Neural cell (in vitro differentiated cells): Measurements from ENCODE around the gene SLC6A5.

Experiments used
- EP300 ChIP-seq: fragments of 450-650 bp; conservative IDR thresholded peaks from 2 replicates; pipeline ENCODE4 v1.6.1; 2014; ENCODE audit warnings: antibody characterized with exemption, mild to moderate bottlenecking, moderate library complexity; ENCODE audit not compliant: poor library complexity, severe bottlenecking
- TF ChIP-seq, protein P1 (sequence below): fragments of 450-650 bp; IDR thresholded peaks from 2 replicates; pipeline ENCODE4 v1.5.1; 2014; ENCODE audit warnings: antibody characterized with exemption, mild to moderate bottlenecking, moderate library complexity; ENCODE audit not compliant: poor library complexity, severe bottlenecking
- TF ChIP-seq, protein P2 (sequence below): IDR thresholded peaks from 2 replicates; pipeline ENCODE4 v1.6.1; 2012; ENCODE audit warnings: borderline replicate concordance

DNA sequence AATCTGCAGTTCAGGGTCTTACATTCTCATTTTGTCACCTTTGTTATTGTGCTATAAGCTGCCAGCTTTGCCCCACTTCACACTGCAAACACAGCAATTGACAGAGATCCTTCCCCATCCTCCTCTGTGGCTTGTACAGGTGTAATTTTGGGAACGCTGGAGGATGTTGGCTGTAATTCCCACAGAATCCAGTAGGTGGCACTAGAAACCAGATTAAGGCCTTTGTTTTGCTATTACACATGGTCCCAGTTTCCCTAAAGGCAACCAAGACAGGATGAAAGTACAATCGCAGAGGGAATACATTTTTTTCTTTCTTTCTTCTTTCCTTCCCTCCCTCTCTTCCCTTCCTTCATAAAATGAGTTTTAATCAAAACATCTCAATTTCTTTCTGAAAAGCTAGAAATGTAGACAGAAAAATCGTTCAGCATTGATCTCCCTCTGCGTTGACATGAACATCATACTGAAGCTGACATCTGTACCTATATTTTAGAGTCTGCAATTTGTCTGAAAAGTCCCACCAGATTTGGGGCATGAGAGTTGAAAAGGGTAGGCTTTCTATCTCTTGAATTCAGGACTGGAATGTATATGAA is 48.7 kb downstream of the SLC6A5 start:
- TF ChIP-seq, protein P1, sequence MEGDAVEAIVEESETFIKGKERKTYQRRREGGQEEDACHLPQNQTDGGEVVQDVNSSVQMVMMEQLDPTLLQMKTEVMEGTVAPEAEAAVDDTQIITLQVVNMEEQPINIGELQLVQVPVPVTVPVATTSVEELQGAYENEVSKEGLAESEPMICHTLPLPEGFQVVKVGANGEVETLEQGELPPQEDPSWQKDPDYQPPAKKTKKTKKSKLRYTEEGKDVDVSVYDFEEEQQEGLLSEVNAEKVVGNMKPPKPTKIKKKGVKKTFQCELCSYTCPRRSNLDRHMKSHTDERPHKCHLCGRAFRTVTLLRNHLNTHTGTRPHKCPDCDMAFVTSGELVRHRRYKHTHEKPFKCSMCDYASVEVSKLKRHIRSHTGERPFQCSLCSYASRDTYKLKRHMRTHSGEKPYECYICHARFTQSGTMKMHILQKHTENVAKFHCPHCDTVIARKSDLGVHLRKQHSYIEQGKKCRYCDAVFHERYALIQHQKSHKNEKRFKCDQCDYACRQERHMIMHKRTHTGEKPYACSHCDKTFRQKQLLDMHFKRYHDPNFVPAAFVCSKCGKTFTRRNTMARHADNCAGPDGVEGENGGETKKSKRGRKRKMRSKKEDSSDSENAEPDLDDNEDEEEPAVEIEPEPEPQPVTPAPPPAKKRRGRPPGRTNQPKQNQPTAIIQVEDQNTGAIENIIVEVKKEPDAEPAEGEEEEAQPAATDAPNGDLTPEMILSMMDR: peak; percentile 96
- TF ChIP-seq EP300: no peak
- TF ChIP-seq, protein P2, sequence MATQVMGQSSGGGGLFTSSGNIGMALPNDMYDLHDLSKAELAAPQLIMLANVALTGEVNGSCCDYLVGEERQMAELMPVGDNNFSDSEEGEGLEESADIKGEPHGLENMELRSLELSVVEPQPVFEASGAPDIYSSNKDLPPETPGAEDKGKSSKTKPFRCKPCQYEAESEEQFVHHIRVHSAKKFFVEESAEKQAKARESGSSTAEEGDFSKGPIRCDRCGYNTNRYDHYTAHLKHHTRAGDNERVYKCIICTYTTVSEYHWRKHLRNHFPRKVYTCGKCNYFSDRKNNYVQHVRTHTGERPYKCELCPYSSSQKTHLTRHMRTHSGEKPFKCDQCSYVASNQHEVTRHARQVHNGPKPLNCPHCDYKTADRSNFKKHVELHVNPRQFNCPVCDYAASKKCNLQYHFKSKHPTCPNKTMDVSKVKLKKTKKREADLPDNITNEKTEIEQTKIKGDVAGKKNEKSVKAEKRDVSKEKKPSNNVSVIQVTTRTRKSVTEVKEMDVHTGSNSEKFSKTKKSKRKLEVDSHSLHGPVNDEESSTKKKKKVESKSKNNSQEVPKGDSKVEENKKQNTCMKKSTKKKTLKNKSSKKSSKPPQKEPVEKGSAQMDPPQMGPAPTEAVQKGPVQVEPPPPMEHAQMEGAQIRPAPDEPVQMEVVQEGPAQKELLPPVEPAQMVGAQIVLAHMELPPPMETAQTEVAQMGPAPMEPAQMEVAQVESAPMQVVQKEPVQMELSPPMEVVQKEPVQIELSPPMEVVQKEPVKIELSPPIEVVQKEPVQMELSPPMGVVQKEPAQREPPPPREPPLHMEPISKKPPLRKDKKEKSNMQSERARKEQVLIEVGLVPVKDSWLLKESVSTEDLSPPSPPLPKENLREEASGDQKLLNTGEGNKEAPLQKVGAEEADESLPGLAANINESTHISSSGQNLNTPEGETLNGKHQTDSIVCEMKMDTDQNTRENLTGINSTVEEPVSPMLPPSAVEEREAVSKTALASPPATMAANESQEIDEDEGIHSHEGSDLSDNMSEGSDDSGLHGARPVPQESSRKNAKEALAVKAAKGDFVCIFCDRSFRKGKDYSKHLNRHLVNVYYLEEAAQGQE: no peak
